Measurements from ENCODE around the gene MZB1.

The MZB1 gene

DNA sequence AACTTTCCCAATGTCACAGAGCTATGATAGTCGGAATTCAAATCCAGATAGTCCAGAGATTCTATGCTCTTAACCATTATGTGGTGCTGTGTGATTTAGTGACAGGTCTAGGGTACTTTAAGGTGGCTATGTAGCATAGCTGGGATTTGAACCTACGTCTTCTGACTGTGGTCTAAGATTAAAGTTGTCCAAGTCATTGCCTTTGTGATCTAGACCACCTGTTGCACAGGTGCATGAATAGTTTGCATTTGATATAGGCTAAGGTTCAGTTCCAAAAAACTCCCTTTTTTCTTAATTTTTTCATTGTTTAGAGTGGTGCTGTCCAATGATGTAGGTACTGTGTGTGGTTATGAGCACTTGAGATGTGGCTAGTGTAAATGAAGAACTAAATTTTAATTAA is 45.5 kb downstream of the MZB1 start:
- TF ChIP-seq CTCF (conservative IDR thresholded peaks at IDR 0.05; ENCODE audit: low read depth, low read length): no peak
- Histone ChIP-seq H3K79me2 (ENCODE audit: insufficient read depth, low read depth) (peaks cover 66% of the 10 kb centered on the region), H3K27ac (no peak overlapping the region), H3K27me3 (ENCODE audit: insufficient read depth, low read depth) (no peaks in the 10 kb centered on the region), H3K4me1 (ENCODE audit: low read depth, poor library complexity, severe bottlenecking) (peaks cover 22% of the 10 kb centered on the region), H3K4me3 (IDR thresholded peaks at IDR 0.05; ENCODE audit: insufficient read depth, low read depth, low read length) (no peak overlapping the region), H3K9ac (no peak overlapping the region), H2AFZ (ENCODE audit: low read depth) (no peak overlapping the region), H3K4me2 (peak overlapping the region; percentile 91; the same call in 1 of the 2 replicates), H3K36me3 (ENCODE audit: insufficient read depth) (no peaks in the 10 kb centered on the region), H4K20me1 (ENCODE audit: insufficient read depth) (no peaks in the 10 kb centered on the region)

- Histone ChIP-seq H3K27ac (no peak overlapping the region; the same call in 1 of the 2 replicates), H2AFZ (ENCODE audit: low read depth) (no peak overlapping the region), H3K4me3 (IDR thresholded peaks at IDR 0.05; ENCODE audit: insufficient read depth, low read depth, low read length) (no peak overlapping the region), H3K4me2 (peak overlapping the region; percentile 91), H3K79me2 (ENCODE audit: insufficient read depth, low read depth) (peaks cover 59% of the 10 kb centered on the region), H3K36me3 (ENCODE audit: insufficient read depth) (no peaks in the 10 kb centered on the region), H3K9ac (no peak overlapping the region; the same call in 1 of the 2 replicates), H3K27me3 (ENCODE audit: insufficient read depth, low read depth) (no peaks in the 10 kb centered on the region), H3K4me1 (ENCODE audit: low read depth, poor library complexity, severe bottlenecking) (peaks cover 22% of the 10 kb centered on the region), H4K20me1 (ENCODE audit: insufficient read depth) (no peaks in the 10 kb centered on the region)
- TF ChIP-seq CTCF (conservative IDR thresholded peaks at IDR 0.05; ENCODE audit: low read depth, low read length): no peak
Observed at GRCh38 chr5:139343476-139343875, 46.2 kb downstream of the MZB1 start.

DNA sequence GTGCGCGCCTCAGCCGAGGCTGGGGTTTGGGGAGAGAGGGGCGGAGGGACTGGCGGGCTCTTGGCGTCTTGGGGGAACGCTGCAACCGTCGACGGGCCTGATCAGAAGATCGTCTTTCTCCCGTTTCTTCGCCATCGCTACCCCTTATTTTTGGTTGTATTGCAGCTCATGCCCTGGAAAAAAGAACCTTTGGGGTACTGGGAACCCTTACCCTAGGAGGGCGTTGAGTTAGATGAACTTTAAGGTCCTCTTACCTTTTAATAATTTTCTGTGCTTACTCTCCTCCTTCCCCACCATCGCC is 47.3 kb downstream of the MZB1 start:
- Histone ChIP-seq H3K9ac (peak overlapping the region; percentile 86), H3K27me3 (ENCODE audit: insufficient read depth, low read depth) (no peaks in the 10 kb centered on the region), H3K4me2 (peak overlapping the region; percentile 91), H3K79me2 (ENCODE audit: insufficient read depth, low read depth) (peaks cover 50% of the 10 kb centered on the region), H4K20me1 (ENCODE audit: insufficient read depth) (no peaks in the 10 kb centered on the region), H3K27ac (peak overlapping the region; percentile 93), H2AFZ (ENCODE audit: low read depth) (peak overlapping the region; percentile 58; the same call in 1 of the 2 replicates), H3K4me3 (IDR thresholded peaks at IDR 0.05; ENCODE audit: insufficient read depth, low read depth, low read length) (no peak overlapping the region), H3K36me3 (ENCODE audit: insufficient read depth) (no peaks in the 10 kb centered on the region), H3K4me1 (ENCODE audit: low read depth, poor library complexity, severe bottlenecking) (peaks cover 22% of the 10 kb centered on the region)
- no peak for TF ChIP-seq CTCF (conservative IDR thresholded peaks at IDR 0.05; ENCODE audit: low read depth, low read length)

- H3K9ac ChIP-seq: peak within 1 kb of the TSS; percentile 86
- peaks cover 45% of the 10 kb centered on the region for H3K79me2 ChIP-seq (ENCODE audit: insufficient read depth, low read depth)
- H3K4me3 ChIP-seq (IDR thresholded peaks at IDR 0.05; ENCODE audit: insufficient read depth, low read depth, low read length): no peak within 1 kb of the TSS
- peak within 1 kb of the TSS; percentile 91 for H3K4me2 ChIP-seq
- H2AFZ ChIP-seq (ENCODE audit: low read depth): peak within 1 kb of the TSS; percentile 58
- H4K20me1 ChIP-seq (ENCODE audit: insufficient read depth): no peaks in the 10 kb centered on the region
- H3K27ac ChIP-seq: peak within 1 kb of the TSS; percentile 93
- no peaks in the 10 kb centered on the region for H3K27me3 ChIP-seq (ENCODE audit: insufficient read depth, low read depth)
- peak; percentile 50; the same call in 1 of the 2 replicates for TF ChIP-seq CTCF (conservative IDR thresholded peaks at IDR 0.05; ENCODE audit: low read depth, low read length)
- H3K4me1 ChIP-seq (ENCODE audit: low read depth, poor library complexity, severe bottlenecking): peaks cover 22% of the 10 kb centered on the region
- H3K36me3 ChIP-seq (ENCODE audit: insufficient read depth): no peaks in the 10 kb centered on the region
Observed at GRCh38 chr5:139341689-139342422, 47.9 kb downstream of the MZB1 start, which contains the start of gene PAIP2. Gene PAIP2, plus strand, starts transcription at chr5:139341854. Its CDS starts 21,931 bp downstream, at chr5:139363785.
